Ascending aorta (tissue), 2 donors: ENCODE measurements around the gene CDIP1. TPM values are rescaled to one million over a fixed set of nuclear protein-coding genes. Genes with fewer than 3 reads are reported as not detected.

Source experiments
- DNase-seq, 2 donors: peaks; one replicate each; pipeline ENCODE4 v3.0.0-alpha.2; 2019; ENCODE audit warnings: low spot score in 2 of 2
- H3K27ac ChIP-seq, 2 donors: fragments of 200-600 bp; sonication (generic); one replicate each; pipeline ENCODE4 v1.5.1; 2016 to 2017; ENCODE audit warnings: mild to moderate bottlenecking in 1 of 2
- H3K27me3 ChIP-seq: fragments of 200-600 bp; sonication (generic); one replicate; pipeline ENCODE4 v1.5.1; 2017
- H3K36me3 ChIP-seq, 2 donors: fragments of 200-600 bp; sonication (generic); one replicate each; pipeline ENCODE4 v1.5.1; 2016
- H3K4me1 ChIP-seq, 2 donors: fragments of 200-600 bp; sonication (generic); one replicate each; pipeline ENCODE4 v1.5.1; 2016 to 2017; ENCODE audit warnings: mild to moderate bottlenecking in 1 of 2
- H3K4me3 ChIP-seq, 2 donors: fragments of 200-600 bp; sonication (generic); one replicate each; pipeline ENCODE4 v1.5.1; 2016 to 2017; ENCODE audit warnings: mild to moderate bottlenecking in 1 of 2
- H3K9me3 ChIP-seq, 2 donors: fragments of 200-600 bp; sonication (generic); one replicate each; pipeline ENCODE4 v1.5.1; 2016
- CTCF ChIP-seq, 3 experiments: fragments of 200-600 bp in 2 of 3; fragments of 450-650 bp in 1 of 3; sonication (generic) in 2 of 3; IDR thresholded peaks; one replicate each; pipeline ENCODE4 v1.5.1; 2016 to 2019; ENCODE audit warnings: antibody characterized with exemption in 3 of 3, mild to moderate bottlenecking in 1 of 3, moderate library complexity in 1 of 3
- intact Hi-C: fragments of 100-400 bp; cut with DNase I; formaldehyde crosslinking; loops from one replicate; pipeline ENCODE4 v1.15.1; 2023
- total RNA-seq: library from RNA; depleted of rRNA; stranded (reverse); fragments of >200 nt; gene quantifications from one replicate; pipeline ENCODE4 v1.1.0, GENCODE V29; 2016

The CDIP1 gene
- total RNA-seq, 1 donor from 2014 or later, result 36.9 TPM

DNA sequence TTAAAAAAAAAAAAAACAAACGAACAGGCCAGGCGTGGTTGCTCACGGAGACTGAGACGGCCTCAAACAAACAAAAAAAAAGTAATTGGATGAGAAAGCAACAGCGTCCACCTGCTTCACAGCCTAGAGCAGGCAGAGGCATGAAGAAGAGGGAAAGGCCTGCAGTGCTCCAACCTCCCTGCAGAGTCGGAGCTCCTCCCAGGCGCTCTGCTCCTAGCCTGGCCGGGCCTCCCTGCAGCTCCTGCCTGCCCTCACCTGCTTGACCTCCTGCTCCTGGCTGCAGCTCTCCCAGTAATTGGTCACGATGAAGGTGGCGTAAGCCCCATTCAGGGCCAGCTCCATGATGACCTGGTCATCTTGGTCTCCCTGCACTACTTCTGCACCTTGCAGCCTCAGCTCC lies 69.6 kb downstream of the CDIP1 start:
- H3K27ac ChIP-seq, result no peak overlapping the region
- intact Hi-C loops, result no loop called here
- H3K4me3 ChIP-seq, result no peak overlapping the region
- DNase-seq, result no peak
- H3K27me3 ChIP-seq, result no peaks in the 10 kb centered on the region
- peaks cover 37 to 39% of the 10 kb centered on the region in 2 donors for H3K36me3 ChIP-seq
- no peaks in the 10 kb centered on the region for H3K9me3 ChIP-seq
- peaks cover 0 to 6% of the 10 kb centered on the region in 2 donors for H3K4me1 ChIP-seq
- no peak for TF ChIP-seq CTCF (IDR thresholded peaks at IDR 0.05)

DNA sequence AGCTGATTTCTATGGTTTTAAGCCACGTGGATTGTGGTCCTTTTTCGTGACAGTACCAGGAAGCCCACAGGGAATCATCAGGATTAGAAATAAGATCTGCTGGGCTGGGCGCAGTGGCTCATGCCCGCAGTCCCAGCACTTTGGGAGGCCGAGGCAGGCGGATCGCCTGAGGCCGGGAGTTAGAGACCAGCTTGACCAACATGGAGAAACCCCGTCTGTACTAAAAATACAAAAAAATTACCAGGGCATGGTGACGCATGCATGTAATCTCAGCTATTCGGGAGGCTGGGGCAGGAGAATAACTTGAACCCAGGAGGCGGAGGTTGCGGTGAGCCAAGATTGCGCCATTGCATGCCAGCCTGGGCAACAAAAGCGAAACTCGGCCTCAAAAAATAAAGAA lies 70.7 kb downstream of the CDIP1 start:
- intact Hi-C loops, result no loop called here
- Histone ChIP-seq H3K27ac (no peak overlapping the region), H3K9me3 (no peaks in the 10 kb centered on the region), H3K4me3 (no peak overlapping the region), H3K27me3 (no peaks in the 10 kb centered on the region), H3K36me3 (peaks cover 46 to 50% of the 10 kb centered on the region in 2 donors), H3K4me1 (no peaks in the 10 kb centered on the region)
- DNase-seq, result no peak
- TF ChIP-seq CTCF (IDR thresholded peaks at IDR 0.05), result no peak

- H3K9me3 ChIP-seq, result no peaks in the 10 kb centered on the region
- peaks cover 46 to 56% of the 10 kb centered on the region in 2 donors for H3K36me3 ChIP-seq
- H3K4me1 ChIP-seq, result no peaks in the 10 kb centered on the region
- TF ChIP-seq CTCF (IDR thresholded peaks at IDR 0.05), result no peak
- no peaks in the 10 kb centered on the region for H3K27me3 ChIP-seq
- no peak overlapping the region for H3K27ac ChIP-seq
- intact Hi-C loops, result no loop called here
- DNase-seq, result no peak
- H3K4me3 ChIP-seq, result no peak overlapping the region
Observed at GRCh38 chr16:4465977-4466779, 72.4 kb downstream of the CDIP1 start.

DNA sequence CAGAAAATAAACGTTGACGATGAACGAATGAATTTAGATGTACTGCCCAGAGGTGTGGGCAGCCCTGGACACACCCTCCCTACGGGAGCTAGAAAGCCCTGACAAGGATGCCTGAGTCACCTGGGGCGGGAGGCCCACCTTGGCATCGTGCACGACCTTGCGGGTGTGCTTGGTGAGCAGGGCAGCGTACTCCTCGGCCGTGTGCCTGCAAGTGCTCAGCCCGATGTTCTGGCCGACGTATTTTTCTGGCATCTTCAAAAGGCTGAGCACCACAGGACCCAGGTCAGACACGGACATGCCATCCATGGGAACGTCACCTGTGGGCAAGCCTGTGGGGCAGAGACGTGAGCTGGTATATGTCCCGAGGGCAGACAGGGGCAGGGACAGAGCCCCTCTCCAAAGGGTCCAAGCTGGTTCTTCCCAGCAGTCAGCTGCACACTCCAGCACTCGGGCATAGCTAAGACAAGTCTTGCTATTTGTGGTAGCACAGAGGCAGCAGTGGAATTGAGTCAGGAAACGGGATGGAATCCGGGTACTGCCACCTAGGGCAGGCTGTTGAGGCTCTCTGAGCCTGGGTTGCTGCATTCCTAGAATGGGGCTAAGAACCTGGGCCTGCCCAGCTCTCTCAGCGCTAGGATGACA lies 74.9 kb downstream of the CDIP1 start:
- H3K36me3 ChIP-seq, result peaks cover 40 to 61% of the 10 kb centered on the region in 2 donors
- no peak overlapping the region for H3K4me3 ChIP-seq

More for the DNA sequence above, 74.9 kb downstream of the CDIP1 start:
- TF ChIP-seq CTCF (IDR thresholded peaks at IDR 0.05), result no peak
- no peak for DNase-seq
- H3K4me1 ChIP-seq, result no peaks in the 10 kb centered on the region
- intact Hi-C loops, result no loop called here
- H3K27me3 ChIP-seq, result no peaks in the 10 kb centered on the region
- no peak overlapping the region for H3K27ac ChIP-seq
- no peaks in the 10 kb centered on the region for H3K9me3 ChIP-seq
